HEK293 (cell line): ENCODE measurements around the gene TAF10.
A peak's percentile ranks its signal among the peaks of the same experiment; 100 is the strongest.

Experiments used
- GLI4 ChIP-seq: fragments of 450-650 bp; formaldehyde crosslinking; IDR thresholded peaks from 2 replicates; pipeline ENCODE4 v1.5.1; 2016; ENCODE audit warnings: missing biosample characterization, missing genetic modification characterization
- KLF7 ChIP-seq: fragments of 450-650 bp; formaldehyde crosslinking; IDR thresholded peaks from 2 replicates; pipeline ENCODE4 v1.5.1; 2016; ENCODE audit warnings: missing biosample characterization, missing genetic modification characterization, borderline replicate concordance
- MEIS1 ChIP-seq: sonication (generic); formaldehyde crosslinking; IDR thresholded peaks from 2 replicates; pipeline ENCODE4 v1.8.1; 2022; ENCODE audit warnings: missing genetic modification reagents, mild to moderate bottlenecking, borderline replicate concordance
- PBX3 ChIP-seq: sonication (generic); formaldehyde crosslinking; IDR thresholded peaks from 2 replicates; pipeline ENCODE4 v1.8.1; 2022; ENCODE audit warnings: mild to moderate bottlenecking, moderate library complexity, missing genetic modification reagents
- PRDM10 ChIP-seq: fragments of 450-650 bp; formaldehyde crosslinking; IDR thresholded peaks from 2 replicates; pipeline ENCODE4 v1.5.1; 2016; ENCODE audit warnings: missing biosample characterization, missing genetic modification characterization
- SP2 ChIP-seq: fragments of 450-650 bp; formaldehyde crosslinking; IDR thresholded peaks from 2 replicates; pipeline ENCODE4 v1.5.1; 2016; ENCODE audit warnings: missing biosample characterization, missing genetic modification characterization
- YY1 ChIP-seq: fragments of 450-650 bp; formaldehyde crosslinking; IDR thresholded peaks from 2 replicates; pipeline ENCODE4 v1.5.1; 2018; ENCODE audit warnings: missing biosample characterization, missing genetic modification characterization
- ZBTB11 ChIP-seq: fragments of 450-650 bp; formaldehyde crosslinking; conservative IDR thresholded peaks from 2 replicates; pipeline ENCODE4 v1.5.1; 2016; ENCODE audit warnings: low read depth, missing biosample characterization, missing genetic modification characterization
- ZFHX2 ChIP-seq: fragments of 450-650 bp; formaldehyde crosslinking; conservative IDR thresholded peaks from 2 replicates; pipeline ENCODE4 v1.5.1; 2016; ENCODE audit warnings: missing biosample characterization, missing genetic modification characterization
- ZFP3 ChIP-seq: fragments of 450-650 bp; formaldehyde crosslinking; IDR thresholded peaks from 2 replicates; pipeline ENCODE4 v1.5.1; 2016; ENCODE audit warnings: low read depth, missing biosample characterization, missing genetic modification characterization
- ZIC2 ChIP-seq: fragments of 450-650 bp; formaldehyde crosslinking; IDR thresholded peaks from 2 replicates; pipeline ENCODE4 v1.5.1; 2016; ENCODE audit warnings: missing biosample characterization, missing genetic modification characterization
- ZNF133 ChIP-seq: fragments of 450-650 bp; formaldehyde crosslinking; IDR thresholded peaks from 2 replicates; pipeline ENCODE4 v1.5.1; 2016; ENCODE audit warnings: missing biosample characterization, missing genetic modification characterization
- ZNF148 ChIP-seq: fragments of 450-650 bp; formaldehyde crosslinking; IDR thresholded peaks from 2 replicates; pipeline ENCODE4 v1.5.0; 2017; ENCODE audit warnings: missing biosample characterization, missing genetic modification characterization, borderline replicate concordance
- ZNF169 ChIP-seq: fragments of 450-650 bp; formaldehyde crosslinking; IDR thresholded peaks from 2 replicates; pipeline ENCODE4 v1.5.1; 2016; ENCODE audit warnings: missing biosample characterization, missing genetic modification characterization
- ZNF184 ChIP-seq: fragments of 450-650 bp; IDR thresholded peaks from 2 replicates; pipeline ENCODE4 v1.5.1; 2018; ENCODE audit warnings: missing biosample characterization, mild to moderate bottlenecking, missing genetic modification characterization
- ZNF292 ChIP-seq: fragments of 450-650 bp; formaldehyde crosslinking; IDR thresholded peaks from 2 replicates; pipeline ENCODE4 v1.5.1; 2016; ENCODE audit warnings: low read depth, missing biosample characterization, missing genetic modification characterization, borderline replicate concordance
- ZNF311 ChIP-seq: fragments of 450-650 bp; formaldehyde crosslinking; IDR thresholded peaks from 2 replicates; pipeline ENCODE4 v1.5.1; 2017; ENCODE audit warnings: missing biosample characterization, missing genetic modification characterization, borderline replicate concordance
- ZNF366 ChIP-seq: fragments of 450-650 bp; formaldehyde crosslinking; conservative IDR thresholded peaks from 2 replicates; pipeline ENCODE4 v1.5.1; 2016; ENCODE audit warnings: missing biosample characterization, missing genetic modification characterization
- ZNF398 ChIP-seq: fragments of 450-650 bp; formaldehyde crosslinking; IDR thresholded peaks from 2 replicates; pipeline ENCODE4 v1.5.1; 2017; ENCODE audit warnings: missing biosample characterization, missing genetic modification characterization
- ZNF423 ChIP-seq: fragments of 450-650 bp; formaldehyde crosslinking; IDR thresholded peaks from 2 replicates; pipeline ENCODE4 v1.5.1; 2016; ENCODE audit warnings: missing biosample characterization, missing genetic modification characterization
- ZNF596 ChIP-seq: fragments of 450-650 bp; IDR thresholded peaks from 2 replicates; pipeline ENCODE4 v1.5.0; 2018; ENCODE audit warnings: missing biosample characterization, mild to moderate bottlenecking, missing genetic modification characterization, moderate library complexity
- ZNF645 ChIP-seq: fragments of 450-650 bp; formaldehyde crosslinking; IDR thresholded peaks from 2 replicates; pipeline ENCODE4; 2016; ENCODE audit warnings: missing biosample characterization, missing genetic modification characterization
- ZNF701 ChIP-seq: fragments of 450-650 bp; formaldehyde crosslinking; IDR thresholded peaks from 2 replicates; pipeline ENCODE4 v1.5.1; 2016; ENCODE audit warnings: missing biosample characterization, missing genetic modification characterization
- ZNF830 ChIP-seq: fragments of 450-650 bp; IDR thresholded peaks from 2 replicates; pipeline ENCODE4 v1.5.0; 2018; ENCODE audit warnings: missing biosample characterization, missing genetic modification characterization, low read depth, mild to moderate bottlenecking, moderate library complexity
- ZNF837 ChIP-seq: fragments of 450-650 bp; formaldehyde crosslinking; IDR thresholded peaks from 2 replicates; pipeline ENCODE4 v1.5.1; 2016; ENCODE audit warnings: missing biosample characterization, missing genetic modification characterization

Gene TAF10

GRCh38 chr11:6603287-6604080 is 8.5 kb downstream of the TAF10 start, which contains the start of the genes ILK and RRP8 (continued):
- TF ChIP-seq ZNF398 (tag by site-specific recombination): no peak
- peak; percentile 77; the same call in 1 of the 2 replicates for TF ChIP-seq PBX3
- TF ChIP-seq ZNF423 (tag by site-specific recombination): no peak
- TF ChIP-seq ZNF645 (tag by site-specific recombination): no peak
- TF ChIP-seq ZNF830 (tag by site-specific recombination): no peak
- no peak for TF ChIP-seq ZNF133 (tag by site-specific recombination)
- TF ChIP-seq ZNF184 (tag by site-specific recombination): no peak
- no peak for TF ChIP-seq ZNF366 (tag by site-specific recombination)
- peak; percentile 82 for TF ChIP-seq ZBTB11
- no peak for TF ChIP-seq ZNF311 (tag by site-specific recombination)
- TF ChIP-seq PRDM10 (tag by site-specific recombination): no peak; the same call in 1 of the 2 replicates
- peak; percentile 57; the same call in 1 of the 2 replicates for TF ChIP-seq ZIC2 (tag by site-specific recombination)
- TF ChIP-seq ZNF148 (tag by site-specific recombination): no peak
- no peak for TF ChIP-seq GLI4
- TF ChIP-seq ZNF292 (tag by site-specific recombination): no peak
- TF ChIP-seq YY1 (tag by site-specific recombination): peak; percentile 60; the same call in 1 of the 2 replicates
- no peak for TF ChIP-seq ZNF169 (tag by site-specific recombination)
- no peak for TF ChIP-seq MEIS1
- peak; percentile 11; the same call in 1 of the 2 replicates for TF ChIP-seq ZNF596 (tag by site-specific recombination)
- peak; percentile 55 for TF ChIP-seq ZFHX2 (tag by site-specific recombination)
- TF ChIP-seq KLF7 (tag by site-specific recombination): 0 out of 2 replicates have a peak, but pooled peaks have one; percentile 55
- peak; percentile 70 for TF ChIP-seq SP2
- no peak for TF ChIP-seq ZNF837 (tag by site-specific recombination)
- no peak for TF ChIP-seq ZFP3 (tag by site-specific recombination)
- no peak for TF ChIP-seq ZNF701 (tag by site-specific recombination)
